PC-3 (cell line): ENCODE results near the gene MEI4. TPM values are rescaled to one million over a fixed set of nuclear protein-coding genes. Genes with fewer than 3 reads are reported as not detected.
"Not testable (repeated sequence)": the region's sequence is repeated elsewhere in the genome, so short reads cannot be mapped to it uniquely, and the experiment has no call there.

Experiments used
- ATAC-seq: fragments of 200-7000 bp; cut with Tn5 transposase; 2 replicates; pipeline ENCODE4 v1.9.1; 2020; ENCODE audit warnings: mild to moderate bottlenecking, moderate library complexity
- BruUV-seq: library from RNA; stranded (reverse); fragments of 400-500 nt; replicated peaks from 2 replicates; lab custom pipeline; 2021; lab: Mats Ljungman, UMichigan
- CTCF ChIA-PET: fragments of 300-600 bp; sonication (Branson Sonifier 250); formaldehyde crosslinking; loops from one replicate; lab custom pipeline; 2022; ENCODE audit warnings: antibody characterized with exemption; lab: Charles Lee
- POLR2A ChIA-PET: fragments of 300-600 bp; sonication (Branson Sonifier 250); formaldehyde crosslinking; loops from one replicate; lab custom pipeline; 2022; ENCODE audit warnings: antibody characterized with exemption; ENCODE audit not compliant: unreplicated experiment; lab: Charles Lee
- DNase-seq: peaks from one replicate; pipeline ENCODE4 v3.0.0-alpha.2; 2015
- H2AFZ ChIP-seq: fragments of 300-600 bp; sonication (generic); 2 replicates; pipeline ENCODE4 v1.6.0; 2016; ENCODE audit warnings: antibody characterized with exemption, low read length
- H3F3A ChIP-seq: fragments of 300-600 bp; sonication (generic); one replicate; pipeline ENCODE4 v1.6.0; 2017; ENCODE audit warnings: antibody characterized with exemption, low read length, control low read depth, mild to moderate bottlenecking; ENCODE audit not compliant: unreplicated experiment
- H3K27ac ChIP-seq: fragments of 300-600 bp; sonication (generic); 2 replicates; pipeline ENCODE4 v1.5.1; 2016; ENCODE audit warnings: mild to moderate bottlenecking, low read length
- H3K27me3 ChIP-seq: fragments of 300-600 bp; sonication (generic); 2 replicates; pipeline ENCODE4 v1.6.1; 2016; ENCODE audit warnings: low read length, mixed read lengths
- H3K36me3 ChIP-seq: fragments of 300-600 bp; sonication (generic); 2 replicates; pipeline ENCODE4 v1.6.1; 2016; ENCODE audit warnings: low read depth, mixed run types, low read length, mixed read lengths
- H3K4me1 ChIP-seq: fragments of 300-600 bp; sonication (generic); 2 replicates; pipeline ENCODE4 v1.5.1; 2016; ENCODE audit warnings: low read length; ENCODE audit not compliant: insufficient read depth
- H3K4me2 ChIP-seq: fragments of 300-600 bp; sonication (generic); 2 replicates; pipeline ENCODE4 v1.6.0; 2016; ENCODE audit warnings: low read length
- H3K4me3 ChIP-seq: fragments of 300-600 bp; sonication (generic); 2 replicates; pipeline ENCODE4 v1.5.1; 2016; ENCODE audit warnings: mild to moderate bottlenecking, low read length, mixed read lengths
- H3K79me2 ChIP-seq: fragments of 300-600 bp; sonication (generic); 2 replicates; pipeline ENCODE4 v1.6.1; 2017; ENCODE audit warnings: low read length, mixed read lengths
- H3K9ac ChIP-seq: fragments of 300-600 bp; sonication (generic); 2 replicates; pipeline ENCODE4 v1.6.0; 2016; ENCODE audit warnings: mild to moderate bottlenecking, low read length
- H3K9me2 ChIP-seq: fragments of 300-600 bp; sonication (generic); replicated peaks from 2 replicates; pipeline ENCODE4 v1.6.1; 2016; ENCODE audit warnings: mixed run types, low read length, mixed read lengths
- H3K9me3 ChIP-seq: fragments of 300-600 bp; sonication (generic); 2 replicates; pipeline ENCODE4 v1.6.1; 2016; ENCODE audit warnings: low read length, mixed read lengths
- H4K20me1 ChIP-seq: fragments of 300-600 bp; sonication (generic); 2 replicates; pipeline ENCODE4 v1.6.1; 2016; ENCODE audit warnings: low read length, mixed read lengths
- CTCF ChIP-seq: fragments of 300-600 bp; sonication (generic); conservative IDR thresholded peaks from 2 replicates; pipeline ENCODE4 v1.5.1; 2017; ENCODE audit warnings: antibody characterized with exemption, low read depth, mild to moderate bottlenecking, low read length
- EZH2 ChIP-seq: fragments of 300-600 bp; sonication (generic); IDR thresholded peaks from one replicate; pipeline ENCODE4 v1.6.1; 2017; ENCODE audit warnings: antibody characterized with exemption, mild to moderate bottlenecking, low read length; ENCODE audit not compliant: unreplicated experiment
- EZH2phosphoT487 ChIP-seq: fragments of 300-600 bp; sonication (generic); IDR thresholded peaks from 2 replicates; pipeline ENCODE4 v1.6.1; 2018; ENCODE audit warnings: mild to moderate bottlenecking, antibody characterized with exemption, low read length, borderline replicate concordance
- intact Hi-C: fragments of 100-400 bp; cut with micrococcal nuclease; formaldehyde crosslinking; loops from 2 replicates; pipeline ENCODE4 v1.9.0; 2023
- total RNA-seq: library from RNA; depleted of rRNA; stranded (reverse); fragments of >200 nt; gene quantifications from 2 replicates; pipeline ENCODE4 v1.2.3, GENCODE V29; 2014

The MEI4 gene
- total RNA-seq, 1 experiment from 2014 or later = not detected

GRCh38 chr6:77715588-77715987 lies 62.7 kb downstream of the MEI4 start:
- no peaks in the 10 kb centered on the region for H3K4me1 ChIP-seq
- H2AFZ ChIP-seq = no peak overlapping the region
- DNase-seq = no peak
- H3K9me3 ChIP-seq = no peaks in the 10 kb centered on the region
- no peak overlapping the region for H3K9ac ChIP-seq
- CTCF ChIA-PET = no interaction called here
- no TSS peak for BruUV-seq
- no peaks in the 10 kb centered on the region for H3K79me2 ChIP-seq
- no peaks in the 10 kb centered on the region for H3K27me3 ChIP-seq
- H3K36me3 ChIP-seq = no peaks in the 10 kb centered on the region
- POLR2A ChIA-PET = no interaction called here
- no peak overlapping the region for H3K27ac ChIP-seq
- no peak overlapping the region for H3K4me2 ChIP-seq
- no peaks in the 10 kb centered on the region for H4K20me1 ChIP-seq
- no peaks in the 10 kb centered on the region for H3F3A ChIP-seq
- no peak for ATAC-seq
- intact Hi-C loops = no loop called here
- no peak overlapping the region for H3K4me3 ChIP-seq
- no peaks in the 10 kb centered on the region for H3K9me2 ChIP-seq
- TF ChIP-seq CTCF (no peak), EZH2 (no peak), EZH2phosphoT487 (no peak)

- H3K9me3 ChIP-seq = no peaks in the 10 kb centered on the region
- CTCF ChIA-PET = no interaction called here
- BruUV-seq = no TSS peak
- H3K27me3 ChIP-seq = no peaks in the 10 kb centered on the region
- H3K9me2 ChIP-seq = no peaks in the 10 kb centered on the region
- no peaks in the 10 kb centered on the region for H4K20me1 ChIP-seq
- ATAC-seq = no peak
- H2AFZ ChIP-seq = no peak overlapping the region
- DNase-seq = no peak
- intact Hi-C loops = no loop called here
- no peak overlapping the region for H3K9ac ChIP-seq
- H3K36me3 ChIP-seq = no peaks in the 10 kb centered on the region
- POLR2A ChIA-PET = no interaction called here
- H3K4me2 ChIP-seq = no peak overlapping the region
- TF ChIP-seq EZH2phosphoT487 (no peak), CTCF (no peak), EZH2 (no peak)
- H3K79me2 ChIP-seq = no peaks in the 10 kb centered on the region
- H3K4me1 ChIP-seq = no peaks in the 10 kb centered on the region
- no peaks in the 10 kb centered on the region for H3F3A ChIP-seq
- no peak overlapping the region for H3K27ac ChIP-seq
- H3K4me3 ChIP-seq = no peak overlapping the region
Observed at GRCh38 chr6:77716311-77716710, 63.5 kb downstream of the MEI4 start.

GRCh38 chr6:77736010-77736409 lies 83.2 kb downstream of the MEI4 start:
- H3K36me3 ChIP-seq, intact Hi-C loops, H3K4me3 ChIP-seq, ATAC-seq, H4K20me1 ChIP-seq, H3K9ac ChIP-seq, BruUV-seq, H3K27ac ChIP-seq, CTCF ChIA-PET, H3F3A ChIP-seq, H3K4me1 ChIP-seq, POLR2A ChIA-PET, H3K9me3 ChIP-seq, DNase-seq, H2AFZ ChIP-seq, H3K4me2 ChIP-seq, H3K9me2 ChIP-seq, H3K27me3 ChIP-seq, H3K79me2 ChIP-seq: not testable (repeated sequence)
